Measurements from ENCODE around the gene KNSTRN. TPM values are rescaled to one million over a fixed set of nuclear protein-coding genes. Genes with fewer than 3 reads are reported as not detected.

Gene KNSTRN
- total RNA-seq, 1 experiment from 2014 or later = 44.5 TPM

DNA sequence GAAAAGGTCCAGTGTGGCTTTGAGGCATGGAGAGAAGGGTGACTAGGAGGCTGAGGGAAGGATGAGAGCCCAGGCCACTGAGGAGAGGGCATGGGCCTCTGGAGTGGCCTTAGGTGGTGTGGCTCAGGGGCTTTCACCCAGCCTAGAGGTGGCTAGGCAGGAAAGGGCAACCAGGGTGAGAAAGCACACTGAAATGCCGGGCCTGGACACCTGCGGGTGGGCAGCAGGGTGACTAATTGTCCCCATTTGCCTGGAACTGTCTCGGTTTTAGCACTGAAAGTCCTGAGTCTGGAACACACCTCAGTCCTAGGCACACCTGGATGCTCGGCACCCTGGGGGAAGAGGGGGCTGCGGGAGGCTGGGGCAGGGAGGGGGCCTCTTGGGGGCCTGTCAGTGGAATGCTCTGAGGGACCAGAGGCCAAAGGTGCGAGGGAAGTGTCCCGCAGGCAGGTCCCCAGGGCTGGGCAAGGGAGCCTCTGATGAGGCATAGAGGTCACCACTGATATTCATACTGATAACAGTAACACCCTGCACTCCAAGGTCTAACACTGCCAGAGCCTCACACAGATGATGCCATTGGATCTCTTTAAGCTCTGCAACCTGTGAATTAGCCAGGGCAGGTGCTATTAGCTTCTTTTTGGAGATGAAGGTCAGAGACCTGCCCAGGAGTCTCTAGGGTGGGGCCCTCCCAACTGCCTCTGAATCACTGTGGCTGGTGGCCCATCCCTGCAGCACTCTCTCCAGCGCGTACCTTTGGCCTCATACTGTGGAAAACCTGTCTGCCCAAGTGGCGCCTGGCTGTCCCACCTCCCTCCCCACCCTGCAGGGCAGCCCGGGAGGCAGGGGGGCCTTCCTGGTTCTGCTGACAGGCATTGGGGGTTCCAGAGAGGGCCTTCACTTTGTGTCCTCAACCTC lies 34.7 kb upstream of the KNSTRN start:
- no peaks in the 10 kb centered on the region for H3K9me3 Mint-ChIP-seq (ENCODE audit: low read depth, unreplicated experiment)
- no TSS peak for BruUV-seq (replicated peaks)
- DNase-seq = no peak
- H3K27me3 Mint-ChIP-seq (ENCODE audit: unreplicated experiment) = no peaks in the 10 kb centered on the region
- TF ChIP-seq, protein P1, sequence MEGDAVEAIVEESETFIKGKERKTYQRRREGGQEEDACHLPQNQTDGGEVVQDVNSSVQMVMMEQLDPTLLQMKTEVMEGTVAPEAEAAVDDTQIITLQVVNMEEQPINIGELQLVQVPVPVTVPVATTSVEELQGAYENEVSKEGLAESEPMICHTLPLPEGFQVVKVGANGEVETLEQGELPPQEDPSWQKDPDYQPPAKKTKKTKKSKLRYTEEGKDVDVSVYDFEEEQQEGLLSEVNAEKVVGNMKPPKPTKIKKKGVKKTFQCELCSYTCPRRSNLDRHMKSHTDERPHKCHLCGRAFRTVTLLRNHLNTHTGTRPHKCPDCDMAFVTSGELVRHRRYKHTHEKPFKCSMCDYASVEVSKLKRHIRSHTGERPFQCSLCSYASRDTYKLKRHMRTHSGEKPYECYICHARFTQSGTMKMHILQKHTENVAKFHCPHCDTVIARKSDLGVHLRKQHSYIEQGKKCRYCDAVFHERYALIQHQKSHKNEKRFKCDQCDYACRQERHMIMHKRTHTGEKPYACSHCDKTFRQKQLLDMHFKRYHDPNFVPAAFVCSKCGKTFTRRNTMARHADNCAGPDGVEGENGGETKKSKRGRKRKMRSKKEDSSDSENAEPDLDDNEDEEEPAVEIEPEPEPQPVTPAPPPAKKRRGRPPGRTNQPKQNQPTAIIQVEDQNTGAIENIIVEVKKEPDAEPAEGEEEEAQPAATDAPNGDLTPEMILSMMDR (IDR thresholded peaks at IDR 0.05; ENCODE audit: unreplicated experiment) = no peak
- H3K27ac Mint-ChIP-seq (ENCODE audit: unreplicated experiment) = no peak overlapping the region
- H3K4me3 Mint-ChIP-seq (ENCODE audit: low read depth, unreplicated experiment) = no peak overlapping the region
- no peaks in the 10 kb centered on the region for H3K36me3 Mint-ChIP-seq (ENCODE audit: insufficient read depth, unreplicated experiment)
- CTCF ChIA-PET = no interaction called here
- intact Hi-C loops (cut with micrococcal nuclease; ENCODE audit: unreplicated experiment) = no loop called here
- peaks cover 18% of the 10 kb centered on the region for H3K4me1 Mint-ChIP-seq (ENCODE audit: low read depth, unreplicated experiment)

DNA sequence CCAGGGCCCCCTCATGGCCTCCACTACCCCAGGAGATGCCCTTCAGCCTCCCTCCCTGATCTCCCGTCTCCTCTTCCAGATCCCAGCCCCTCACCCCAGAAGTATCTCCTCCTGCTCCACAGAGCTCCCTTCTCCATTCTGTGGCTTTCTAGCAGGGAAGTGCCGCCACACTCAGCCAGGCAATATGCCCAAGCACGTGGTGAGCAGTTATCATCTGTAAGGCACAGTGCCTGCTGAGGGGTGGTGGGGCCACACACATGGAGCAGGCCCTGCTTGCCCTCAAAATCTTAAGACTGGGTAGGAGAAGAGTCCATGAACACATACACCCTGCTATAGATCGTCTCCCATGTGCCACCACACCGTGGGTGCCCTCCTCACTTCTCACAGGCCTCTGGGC lies 34.0 kb upstream of the KNSTRN start:
- no peaks in the 10 kb centered on the region for H3K36me3 Mint-ChIP-seq (ENCODE audit: insufficient read depth, unreplicated experiment)
- H3K4me1 Mint-ChIP-seq (ENCODE audit: low read depth, unreplicated experiment) = peaks cover 14% of the 10 kb centered on the region
- TF ChIP-seq, protein P1 (IDR thresholded peaks at IDR 0.05; ENCODE audit: unreplicated experiment) = no peak
- no peaks in the 10 kb centered on the region for H3K27me3 Mint-ChIP-seq (ENCODE audit: unreplicated experiment)
- BruUV-seq (replicated peaks) = no TSS peak
- no peaks in the 10 kb centered on the region for H3K9me3 Mint-ChIP-seq (ENCODE audit: low read depth, unreplicated experiment)
- CTCF ChIA-PET = no interaction called here
- intact Hi-C loops (cut with micrococcal nuclease; ENCODE audit: unreplicated experiment) = no loop called here
- no peak for DNase-seq
- no peak overlapping the region for H3K4me3 Mint-ChIP-seq (ENCODE audit: low read depth, unreplicated experiment)
- no peak overlapping the region for H3K27ac Mint-ChIP-seq (ENCODE audit: unreplicated experiment)

DNA sequence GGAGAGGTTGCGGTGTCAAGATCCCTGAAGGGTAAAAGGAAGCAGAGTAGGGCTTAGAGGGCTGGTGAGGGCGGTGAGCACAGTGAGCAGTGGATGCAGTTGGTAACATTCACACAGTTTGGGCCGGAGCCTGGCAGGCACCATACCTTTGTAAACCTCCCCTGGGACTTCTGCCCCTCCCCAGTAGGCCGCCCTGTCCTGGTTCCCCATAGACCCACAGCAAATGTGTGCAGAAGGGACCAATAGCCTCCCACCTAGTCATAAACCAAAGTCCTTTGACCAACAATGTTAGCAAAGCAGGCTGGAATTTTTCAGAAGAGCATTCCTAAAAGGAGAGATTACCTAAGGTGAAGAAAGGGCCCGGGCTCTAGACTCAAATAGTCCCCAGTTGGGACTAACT lies 33.4 kb upstream of the KNSTRN start:
- intact Hi-C loops (cut with micrococcal nuclease; ENCODE audit: unreplicated experiment) = no loop called here
- Mint-ChIP-seq H3K4me1 (ENCODE audit: low read depth, unreplicated experiment) (peaks cover 11% of the 10 kb centered on the region), H3K9me3 (ENCODE audit: low read depth, unreplicated experiment) (no peaks in the 10 kb centered on the region), H3K27ac (ENCODE audit: unreplicated experiment) (no peak overlapping the region), H3K27me3 (ENCODE audit: unreplicated experiment) (no peaks in the 10 kb centered on the region), H3K4me3 (ENCODE audit: low read depth, unreplicated experiment) (no peak overlapping the region), H3K36me3 (ENCODE audit: insufficient read depth, unreplicated experiment) (no peaks in the 10 kb centered on the region)
- no TSS peak for BruUV-seq (replicated peaks)
- CTCF ChIA-PET = no interaction called here
- TF ChIP-seq, protein P1 (IDR thresholded peaks at IDR 0.05; ENCODE audit: unreplicated experiment) = no peak
- no peak for DNase-seq

DNA sequence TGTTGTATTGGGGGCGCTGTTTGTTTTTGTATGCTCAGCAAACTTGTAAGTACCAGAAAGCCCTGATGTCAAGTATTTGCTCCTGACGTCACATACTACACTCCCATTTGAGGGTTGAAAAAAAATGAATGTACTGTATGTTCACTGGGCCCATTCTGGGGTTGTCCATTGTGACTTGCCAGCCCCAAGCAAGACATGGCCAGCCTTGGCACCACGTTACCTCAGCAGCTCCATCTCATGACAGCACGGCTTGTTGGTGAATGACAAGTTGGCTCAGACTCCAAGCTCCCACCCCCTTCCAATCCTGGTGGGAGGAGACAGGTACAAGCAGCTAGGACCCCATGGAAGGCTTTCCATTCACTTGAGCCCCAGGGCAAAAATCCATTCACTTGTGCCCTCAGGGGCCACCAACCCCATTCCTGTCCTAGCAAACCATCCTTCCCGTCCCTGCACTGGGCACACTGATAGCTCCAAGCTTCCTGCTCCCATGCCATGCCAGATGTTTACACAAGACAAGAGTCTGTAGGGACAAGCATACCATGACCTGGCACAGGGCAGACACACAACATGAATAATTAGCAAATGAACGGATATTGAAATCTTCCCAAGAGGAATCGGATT lies 30.1 kb upstream of the KNSTRN start:
- no TSS peak for BruUV-seq (replicated peaks)
- intact Hi-C loops (cut with micrococcal nuclease; ENCODE audit: unreplicated experiment) = no loop called here
- H3K4me1 Mint-ChIP-seq (ENCODE audit: low read depth, unreplicated experiment) = peaks cover 20% of the 10 kb centered on the region
- H3K27me3 Mint-ChIP-seq (ENCODE audit: unreplicated experiment) = no peaks in the 10 kb centered on the region
- H3K4me3 Mint-ChIP-seq (ENCODE audit: low read depth, unreplicated experiment) = no peak overlapping the region
- CTCF ChIA-PET = no interaction called here
- H3K9me3 Mint-ChIP-seq (ENCODE audit: low read depth, unreplicated experiment) = no peaks in the 10 kb centered on the region
- H3K36me3 Mint-ChIP-seq (ENCODE audit: insufficient read depth, unreplicated experiment) = no peaks in the 10 kb centered on the region
- TF ChIP-seq, protein P1 (IDR thresholded peaks at IDR 0.05; ENCODE audit: unreplicated experiment) = no peak
- H3K27ac Mint-ChIP-seq (ENCODE audit: unreplicated experiment) = no peak overlapping the region
- no peak for DNase-seq

All from Calu3 (cell line).